ENCODE data around the gene LTBP1.

- TF ChIP-seq EZH2 (IDR thresholded peaks at IDR 0.05; ENCODE audit: insufficient read depth, poor library complexity, severe bottlenecking) (no peak), EZH2phosphoT487 (IDR thresholded peaks at IDR 0.05; ENCODE audit: insufficient read depth, low read depth) (no peak)
Observed at GRCh38 chr2:32962690-32963089, 15.9 kb downstream of the LTBP1 start.
